DMS53 treated with DMSO at 0.1 percent for 48 hours (cell line): Measurements from ENCODE around the gene PLPP4.

ENCODE experiments used
- DNase-seq: peaks from one replicate; lab custom pipeline; 2025; ENCODE audit not compliant: unreplicated experiment; lab: John Stamatoyannopoulos, UW

The PLPP4 gene

GRCh38 chr10:120607016-120607709 is 150.1 kb downstream of the PLPP4 start:
- DNase-seq, result no peak

DNA sequence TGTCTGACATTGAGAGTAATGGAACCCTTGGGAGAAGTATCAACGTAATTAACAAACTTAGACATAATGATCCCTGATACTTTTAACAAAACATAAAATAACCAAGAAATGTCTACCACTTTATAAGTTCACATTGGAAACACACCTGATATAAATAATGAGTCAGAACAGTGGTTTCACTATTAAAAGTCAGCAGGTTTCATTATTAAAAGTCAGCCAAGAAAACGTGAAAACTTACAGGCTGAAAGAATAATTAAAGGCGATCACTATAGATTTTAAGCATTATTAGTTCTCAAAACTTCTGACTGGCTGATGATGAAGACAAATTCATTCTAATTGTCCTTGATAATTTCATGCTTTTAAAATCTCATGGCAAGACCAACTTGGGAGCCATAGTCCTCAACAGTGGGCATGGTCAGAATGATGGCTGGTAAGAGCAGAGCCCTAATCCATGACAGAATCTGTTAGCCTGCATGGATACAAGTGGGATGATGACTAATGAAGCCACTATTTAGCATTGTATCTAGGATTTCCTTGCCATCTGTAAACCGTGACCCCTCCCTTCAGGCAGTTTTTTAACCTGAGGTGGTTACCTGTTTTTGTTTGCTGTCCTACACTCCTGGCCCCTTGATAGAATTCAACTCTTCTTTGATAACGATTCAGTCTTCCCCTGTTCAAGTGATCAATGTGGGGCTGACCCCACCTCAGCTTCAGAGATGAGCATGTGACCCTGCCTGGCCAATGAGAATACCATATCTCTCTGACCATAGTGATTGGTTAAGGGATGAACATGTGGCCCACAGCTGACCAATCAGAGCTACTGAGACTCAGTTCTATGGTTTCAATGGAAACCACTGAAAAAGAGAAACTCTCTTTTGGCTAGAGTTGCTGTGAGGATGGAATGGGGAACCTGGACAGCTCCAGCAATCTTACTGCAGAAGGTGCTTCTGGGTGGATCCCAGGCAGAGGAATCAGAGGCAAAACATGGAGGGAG is 151.0 kb downstream of the PLPP4 start:
- no peak for DNase-seq

- no peak for DNase-seq
Measured at GRCh38 chr10:120609006-120609405, 152.0 kb downstream of the PLPP4 start.

DNA sequence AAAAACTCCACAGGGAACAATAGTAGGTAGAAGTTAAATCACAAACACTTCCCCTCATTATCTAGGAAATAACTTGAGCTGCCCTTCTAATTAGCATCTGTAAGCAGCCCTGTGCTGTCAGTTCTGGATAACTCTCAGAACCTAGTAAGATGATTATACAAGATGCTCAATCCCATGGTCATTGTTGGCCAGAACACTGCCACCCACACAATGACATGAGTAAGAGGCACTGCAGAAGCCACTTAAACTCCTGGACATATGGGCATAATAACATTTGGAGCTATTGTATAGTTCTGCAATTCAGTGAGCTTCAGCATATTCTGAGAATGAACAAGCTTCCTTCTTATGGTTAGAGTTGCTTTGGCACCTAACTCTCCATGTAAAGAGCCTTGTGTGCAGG is 153.8 kb downstream of the PLPP4 start:
- DNase-seq, result no peak

- no peak for DNase-seq
Measured at GRCh38 chr10:120612756-120613155, 155.7 kb downstream of the PLPP4 start.

DNA sequence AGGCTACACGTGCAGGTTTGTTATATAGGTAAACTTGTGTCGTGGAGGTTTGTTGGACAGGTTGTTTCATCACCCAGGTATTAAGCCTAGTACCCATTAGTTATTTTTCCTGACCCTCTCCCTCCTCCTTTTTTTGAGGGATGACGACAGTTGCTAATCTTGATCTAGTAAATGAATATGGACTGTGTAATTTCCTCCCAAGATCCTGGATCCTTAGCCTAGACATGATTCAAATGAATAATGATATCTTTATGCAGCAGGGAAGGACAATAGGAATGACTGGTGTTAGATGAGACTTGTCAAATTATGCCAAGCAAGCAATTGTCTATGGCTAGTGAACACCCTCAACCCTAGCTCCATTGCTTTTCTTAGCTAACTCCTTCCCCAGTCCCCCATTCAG is 156.2 kb downstream of the PLPP4 start:
- DNase-seq, result no peak

DNA sequence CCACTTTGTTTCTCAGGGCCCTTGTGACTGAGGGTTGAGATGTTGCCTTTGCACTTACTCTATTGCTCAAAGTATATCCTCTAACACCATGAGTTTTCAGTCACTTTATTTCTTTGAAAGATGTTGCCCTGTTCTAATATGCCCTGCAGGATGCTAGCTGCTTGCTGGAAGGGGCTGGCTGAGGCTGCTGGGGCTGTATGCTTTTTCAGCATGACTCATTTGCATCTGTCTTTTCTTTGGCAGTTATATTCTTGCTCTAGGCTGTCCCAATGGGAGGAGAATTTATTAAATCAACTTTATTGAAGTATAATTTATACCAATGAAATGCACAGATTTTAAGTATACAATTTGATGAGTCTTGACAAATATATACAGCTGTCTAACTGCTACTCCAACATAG is 157.7 kb downstream of the PLPP4 start:
- DNase-seq, result no peak

DNA sequence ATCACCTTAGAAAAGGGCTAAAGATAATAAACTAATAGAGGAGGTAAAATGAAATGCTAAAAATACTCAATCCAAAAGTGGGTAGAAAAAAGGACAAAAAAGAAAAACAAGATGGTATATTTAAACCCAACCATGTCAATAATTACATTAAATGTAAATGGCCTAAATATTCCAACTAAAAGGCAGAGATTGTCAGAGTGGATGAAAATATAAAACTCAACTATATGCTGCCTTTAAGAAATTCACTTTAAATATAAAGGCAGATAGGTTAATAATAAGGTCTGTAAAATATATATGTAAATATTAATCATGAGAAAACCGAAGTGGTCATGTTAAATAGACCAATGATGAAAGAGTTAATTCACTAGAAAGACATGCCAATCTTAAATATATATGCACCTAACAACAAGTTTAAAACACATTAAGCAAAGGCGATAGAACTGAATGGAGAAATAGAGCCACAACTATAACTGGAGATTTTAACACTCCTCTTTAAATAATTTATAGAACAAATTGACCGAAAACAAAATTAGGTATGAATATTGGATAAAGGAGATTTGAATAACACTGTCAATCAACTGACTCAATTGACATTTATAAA is 159.4 kb downstream of the PLPP4 start:
- no peak for DNase-seq

GRCh38 chr10:120628197-120628596 is 171.2 kb downstream of the PLPP4 start:
- DNase-seq, result no peak

DNA sequence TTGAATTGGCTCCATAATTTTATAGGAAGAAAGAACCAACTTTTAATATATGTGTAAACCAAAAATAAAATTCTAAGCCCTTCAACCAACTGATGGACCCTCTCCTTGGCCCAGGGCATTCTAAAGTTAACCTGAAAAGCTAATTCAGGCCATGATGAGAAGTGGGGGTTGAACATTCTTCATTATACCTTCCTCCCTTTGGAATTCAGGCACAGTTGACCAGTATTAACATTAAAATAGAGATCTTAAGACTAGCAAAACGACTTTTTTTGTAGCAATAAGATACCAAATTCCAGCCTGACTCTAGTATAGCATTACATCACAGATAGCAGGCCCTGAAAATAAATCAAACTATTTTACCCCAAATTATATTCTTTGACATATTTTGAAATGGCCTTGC is 173.2 kb downstream of the PLPP4 start:
- no peak for DNase-seq

DNA sequence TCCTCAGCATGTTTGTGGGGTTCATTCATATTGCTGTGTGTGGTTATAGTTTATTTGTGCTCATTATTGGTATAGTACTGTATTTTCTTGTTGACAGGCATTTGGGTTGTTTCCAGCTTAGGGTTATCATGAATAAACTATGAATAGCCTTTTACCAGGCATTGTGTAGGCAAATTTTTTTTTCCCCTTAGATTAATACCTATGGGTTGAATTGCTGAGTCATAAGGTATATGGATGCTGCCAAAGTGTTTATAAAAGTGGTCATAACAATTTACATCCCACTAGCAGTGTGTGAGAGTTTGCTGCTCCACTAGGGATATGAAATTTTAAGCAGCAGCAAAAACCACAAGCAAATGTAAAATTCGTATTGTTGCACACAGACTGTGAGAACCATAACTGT is 175.0 kb downstream of the PLPP4 start:
- no peak for DNase-seq

- no peak for DNase-seq
Measured at GRCh38 chr10:120632942-120633341, 175.9 kb downstream of the PLPP4 start.

GRCh38 chr10:120634659-120635058 is 177.6 kb downstream of the PLPP4 start:
- no peak for DNase-seq
